Brain pericyte (primary cell): ENCODE data around the gene ADAMTS3.

Experiments
- DNase-seq: peaks from one replicate; pipeline ENCODE4 v3.0.0-alpha.2; 2012; ENCODE audit warnings: low read depth, low spot score

ADAMTS3 gene

DNA sequence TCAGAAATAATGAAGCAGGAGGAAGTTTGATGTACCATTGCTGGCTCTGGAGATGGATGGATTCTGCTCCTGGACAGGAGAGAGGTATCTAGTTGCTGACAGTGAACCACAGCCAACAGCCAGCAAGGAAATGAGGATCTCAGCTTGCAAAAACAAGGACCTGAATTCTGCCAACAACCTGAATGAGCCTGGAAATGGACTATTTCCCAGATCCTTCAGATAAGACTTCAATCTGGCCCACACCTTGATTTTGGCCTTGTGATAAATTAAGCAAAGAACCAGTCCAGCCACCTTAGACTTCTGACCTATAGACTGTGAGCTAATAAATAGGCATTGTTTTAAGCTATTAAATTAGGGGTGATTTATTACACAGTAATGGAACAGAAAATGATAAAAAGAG lies 220.3 kb downstream of the ADAMTS3 start:
- DNase-seq = no peak

DNA sequence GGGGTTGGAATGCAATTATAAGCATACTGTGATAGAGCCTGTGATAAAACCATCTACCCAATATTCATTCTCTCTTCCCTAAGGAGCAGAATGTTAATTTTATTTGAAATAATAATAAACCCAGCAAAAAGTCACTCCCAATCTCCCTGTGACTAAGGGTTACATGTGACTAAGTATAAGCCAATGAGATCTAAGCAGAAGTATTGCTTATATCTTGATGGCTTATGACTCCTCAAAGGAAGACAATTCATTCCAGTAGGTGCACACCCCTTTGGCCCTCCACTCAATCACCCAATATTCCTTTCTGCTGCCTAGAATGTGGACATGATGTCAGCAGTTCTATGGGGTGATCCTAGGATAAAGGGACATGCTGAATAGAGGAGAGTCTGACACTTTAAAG lies 224.6 kb downstream of the ADAMTS3 start:
- no peak for DNase-seq

DNA sequence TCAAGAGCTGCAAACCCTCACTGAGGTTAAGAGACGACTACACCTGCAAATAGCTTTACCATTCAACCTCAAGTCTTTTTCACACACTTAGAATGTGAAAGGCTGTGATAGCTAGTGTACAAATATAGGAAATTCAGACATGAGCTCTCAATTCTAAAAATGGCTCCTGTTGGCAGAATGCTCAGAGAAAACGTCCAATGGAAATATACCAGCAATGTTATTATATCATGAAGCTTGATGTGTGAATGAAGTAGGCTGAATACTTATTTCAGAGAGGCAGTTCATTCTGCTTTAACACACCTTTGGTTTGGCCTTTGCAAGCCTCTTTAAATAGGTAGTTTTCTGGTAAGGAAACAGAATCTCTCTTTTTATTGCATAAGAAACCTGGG lies 227.6 kb downstream of the ADAMTS3 start:
- DNase-seq = no peak

DNA sequence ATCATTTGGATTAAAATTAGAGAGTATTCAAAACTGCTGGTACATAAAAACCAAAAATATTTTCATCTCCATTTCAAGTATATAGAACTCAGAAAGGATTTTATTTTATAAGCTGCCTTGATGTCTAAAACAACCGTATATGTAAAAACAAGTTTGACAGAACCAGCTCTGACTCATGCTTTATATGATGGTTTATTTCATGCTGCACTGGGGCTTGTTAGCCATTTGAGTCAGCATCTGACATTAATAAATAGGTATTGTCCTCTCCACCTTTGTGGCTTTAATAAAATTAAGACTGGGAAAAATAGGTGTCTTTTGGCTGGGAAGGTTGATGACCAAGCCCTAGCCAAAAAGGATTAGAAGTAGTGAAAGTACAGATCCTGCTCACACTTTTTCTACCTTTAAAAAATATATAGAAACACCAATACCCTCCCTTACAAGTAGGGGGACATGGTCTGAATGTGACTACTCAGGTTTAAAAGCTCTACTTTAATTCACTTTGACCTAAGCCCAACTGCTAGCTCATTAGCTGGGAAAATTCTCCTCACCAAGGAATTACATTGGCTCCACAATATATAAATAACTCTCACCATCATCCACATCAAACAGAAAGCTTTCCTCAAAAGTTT lies 228.1 kb downstream of the ADAMTS3 start:
- no peak for DNase-seq

DNA sequence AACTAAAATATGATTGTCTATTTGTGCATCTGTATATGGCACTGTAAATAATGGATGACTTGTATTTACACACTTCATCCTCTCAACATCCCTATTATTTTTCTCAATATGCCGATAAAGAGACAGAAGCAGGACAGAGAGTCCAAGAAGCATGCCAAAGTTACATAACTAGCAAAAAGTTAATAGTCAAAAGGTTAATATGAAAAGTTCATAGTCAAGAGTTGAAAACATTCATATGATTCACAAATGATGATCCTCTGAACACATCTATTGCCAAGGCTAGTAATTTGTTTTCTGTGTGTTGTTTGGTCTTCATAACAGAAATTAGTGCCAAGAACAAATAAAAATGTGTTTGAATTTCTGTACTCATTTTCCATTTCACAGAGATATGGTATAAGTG lies 231.0 kb downstream of the ADAMTS3 start:
- DNase-seq = no peak

DNA sequence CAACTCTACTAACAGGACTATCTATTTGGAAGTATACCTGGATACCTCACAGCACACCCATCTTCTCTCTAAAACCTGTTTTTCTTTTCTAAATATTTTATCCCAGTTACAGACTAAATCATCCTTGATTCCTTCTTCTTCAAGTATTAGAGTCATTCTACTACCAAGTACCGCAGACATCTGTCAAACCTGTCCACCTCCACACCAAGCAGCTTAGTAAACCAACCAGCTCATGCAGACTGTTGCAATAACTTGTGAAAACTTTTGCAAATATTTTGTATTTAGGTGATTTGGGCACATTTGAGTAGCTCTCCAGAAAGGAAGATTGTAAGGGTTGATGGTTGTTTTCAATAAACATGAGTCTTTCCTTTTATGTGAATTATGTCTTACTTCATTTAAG lies 238.6 kb downstream of the ADAMTS3 start:
- DNase-seq = no peak

DNA sequence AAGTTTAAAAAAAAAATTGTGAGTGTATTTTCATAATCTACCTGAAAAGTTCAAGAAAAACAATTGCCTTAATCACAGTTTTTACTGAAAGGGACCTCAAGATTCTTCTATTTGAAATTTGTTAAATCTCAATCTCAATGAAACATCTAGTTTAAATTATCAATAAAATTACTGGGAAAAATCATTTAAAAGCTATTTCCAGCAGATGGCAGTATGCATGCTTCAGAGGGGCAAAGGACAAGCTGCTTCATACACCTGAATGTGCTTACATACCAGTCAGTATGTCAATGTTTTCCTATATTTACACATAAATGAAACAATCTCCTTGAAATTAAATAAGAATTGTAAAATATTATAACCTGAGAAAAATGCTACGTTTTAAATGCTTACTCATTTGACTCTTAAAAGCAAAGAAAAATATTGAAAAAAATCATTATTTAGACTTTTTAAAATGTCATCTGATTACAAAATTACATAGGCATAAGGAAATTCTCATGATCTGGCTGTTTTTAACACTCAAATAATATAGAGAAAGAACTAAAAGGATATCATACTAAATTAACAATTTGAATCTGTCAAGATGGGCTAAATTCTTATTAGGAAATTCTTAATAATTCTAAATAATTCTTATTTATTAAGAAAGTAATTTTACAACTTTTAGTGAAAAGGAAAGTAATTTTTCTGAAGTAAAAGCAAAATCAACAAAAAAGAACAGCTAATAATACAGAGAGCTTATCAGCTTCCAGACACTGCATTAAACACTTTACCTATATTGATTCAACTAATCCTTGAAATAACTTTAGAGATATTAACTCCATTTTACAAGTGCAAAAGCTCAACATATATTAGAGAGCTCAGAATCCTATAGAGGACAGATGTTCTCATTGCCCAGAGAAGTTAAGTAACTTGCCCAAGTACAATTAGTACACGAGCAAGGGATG lies 242.1 kb downstream of the ADAMTS3 start:
- no peak for DNase-seq

DNA sequence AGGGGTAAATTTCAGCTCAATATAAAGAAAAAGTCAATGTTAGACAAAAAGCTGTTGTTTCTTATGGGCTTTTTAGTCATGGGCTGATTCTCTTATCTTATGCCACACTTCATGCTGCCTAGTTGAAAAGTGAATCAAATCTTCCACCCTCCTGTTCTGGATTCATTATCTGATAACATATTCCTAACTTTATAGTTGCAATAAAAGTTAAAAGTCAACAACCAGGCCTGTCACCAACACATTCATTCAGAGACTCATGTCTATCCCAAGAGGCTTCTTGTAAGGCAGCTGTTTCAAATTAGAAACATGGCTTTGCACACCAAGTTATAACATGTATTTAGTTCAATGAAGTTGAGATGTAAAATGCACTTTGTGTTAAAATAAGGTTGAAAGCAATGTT lies 243.8 kb downstream of the ADAMTS3 start:
- DNase-seq = no peak

DNA sequence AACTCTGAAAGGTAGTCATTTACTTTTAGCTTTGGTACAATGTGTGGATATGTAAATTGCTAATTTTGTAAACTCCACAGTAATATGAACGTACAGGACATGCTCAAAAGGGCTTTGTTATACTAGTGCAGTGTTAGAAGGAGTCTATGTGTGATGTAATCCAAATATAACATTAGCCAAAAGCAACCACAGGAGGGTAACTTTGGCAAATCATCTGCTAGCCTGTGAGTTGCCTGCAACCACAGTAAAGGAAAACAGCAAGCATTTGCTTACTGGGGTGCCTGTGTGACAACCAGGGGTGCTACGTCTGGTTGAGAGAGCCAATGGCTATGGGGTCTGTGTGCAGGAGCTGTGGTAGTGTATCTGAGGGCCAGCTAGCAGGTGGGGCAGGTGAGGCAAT lies 245.8 kb downstream of the ADAMTS3 start:
- DNase-seq = no peak

DNA sequence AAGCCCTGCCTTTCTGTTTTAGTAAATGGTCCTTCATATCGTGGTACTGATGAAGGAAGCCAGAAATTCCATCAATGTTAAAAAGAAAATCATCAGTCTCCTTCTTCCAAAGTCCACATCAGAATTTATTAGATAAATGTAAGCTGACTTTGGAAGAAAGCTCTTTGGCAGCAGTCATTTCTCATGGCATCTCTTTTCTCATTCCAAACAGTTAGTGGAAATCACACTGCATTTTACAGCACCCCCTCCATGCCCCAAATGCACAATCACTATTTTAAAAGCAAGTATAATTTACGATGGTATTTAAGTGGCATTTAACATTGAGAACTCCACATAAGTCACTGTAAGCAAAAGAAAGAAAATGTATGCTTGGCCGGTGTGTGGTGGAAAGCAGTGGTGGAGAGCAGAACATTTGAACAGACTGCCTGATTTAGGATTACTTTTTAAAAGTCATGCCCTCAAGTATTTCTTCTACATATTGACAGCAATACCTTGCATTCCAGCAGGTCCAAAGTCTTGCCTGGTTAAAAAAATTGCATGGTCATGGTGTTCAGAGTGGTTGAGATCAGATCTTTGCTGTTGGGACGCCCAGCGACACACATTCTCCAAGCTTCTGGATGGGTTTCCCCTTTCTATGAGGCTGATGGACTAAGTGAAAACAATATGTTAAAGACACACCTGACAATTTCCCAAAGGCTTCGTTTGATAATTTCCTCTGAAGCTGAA lies 248.6 kb downstream of the ADAMTS3 start:
- no peak for DNase-seq

DNA sequence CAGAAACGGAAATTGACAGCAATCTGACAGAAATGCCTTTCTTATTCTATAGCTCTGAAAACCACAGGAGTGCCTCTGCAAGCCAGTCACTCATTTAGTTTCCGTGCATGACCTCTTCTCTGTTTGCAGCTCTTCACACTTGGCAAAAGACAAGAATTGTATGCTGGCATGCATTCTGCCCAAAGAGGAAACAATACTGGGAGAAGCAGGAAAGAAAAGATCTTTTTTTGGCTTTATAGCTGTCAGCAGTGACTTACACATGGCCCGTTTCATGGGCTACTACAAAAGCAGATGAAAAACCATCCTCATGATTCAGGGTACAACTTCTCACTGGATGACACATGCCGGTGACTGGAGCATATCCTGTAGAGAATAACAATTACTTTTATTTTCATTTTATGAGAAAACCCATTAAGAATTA lies 249.4 kb downstream of the ADAMTS3 start:
- DNase-seq = no peak

DNA sequence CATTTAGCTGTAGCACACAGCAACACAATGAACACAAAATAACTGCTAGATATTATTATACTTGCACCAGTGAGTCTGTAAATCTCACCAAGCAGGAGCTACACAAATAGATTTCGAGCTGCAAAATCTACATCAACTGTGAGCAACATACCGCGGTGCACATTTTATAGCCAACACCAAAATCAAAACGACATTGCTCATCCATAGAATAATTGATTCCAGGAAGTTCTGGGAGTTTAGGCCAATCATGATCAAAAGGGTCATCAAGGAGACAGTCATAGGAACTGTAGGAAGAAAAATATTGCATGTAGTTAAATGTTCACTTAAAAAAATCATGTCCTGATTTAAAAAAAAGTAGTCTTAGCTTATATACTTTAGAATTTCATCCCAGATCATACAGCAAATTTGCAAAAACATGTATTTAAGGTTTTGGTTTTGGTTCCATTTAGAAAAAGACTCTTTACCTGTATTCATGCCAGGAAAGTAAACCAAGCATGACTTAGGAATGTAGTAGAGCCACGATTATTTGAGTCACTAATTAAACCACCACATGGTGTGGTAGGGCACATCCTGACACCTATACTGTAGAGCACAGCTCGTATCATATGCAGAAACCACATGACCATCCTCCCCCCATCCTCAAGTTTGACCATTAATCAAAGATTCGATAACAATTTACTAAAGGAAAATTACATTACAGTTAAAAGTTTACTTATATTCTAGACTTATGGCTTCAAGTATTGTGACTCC lies 250.4 kb downstream of the ADAMTS3 start:
- DNase-seq = no peak

DNA sequence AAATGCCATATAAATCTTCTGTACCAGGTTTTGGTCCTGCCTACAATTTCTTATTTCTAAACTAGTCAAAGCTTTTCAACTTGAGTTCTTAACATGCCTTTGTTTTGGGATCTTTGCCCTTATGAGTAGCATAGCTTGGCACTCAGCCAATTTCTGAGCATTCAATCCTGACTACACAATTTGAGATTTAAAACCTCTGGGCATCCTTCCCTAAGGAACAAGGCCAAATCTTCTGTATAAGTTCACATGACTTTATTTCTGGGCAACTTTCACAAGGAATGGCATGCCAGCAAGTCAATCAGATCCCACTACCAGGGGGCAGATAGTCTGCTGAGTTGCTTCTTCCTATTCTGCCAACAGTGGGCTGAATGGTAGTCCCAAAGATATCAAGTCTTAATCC lies 254.2 kb downstream of the ADAMTS3 start:
- no peak for DNase-seq

DNA sequence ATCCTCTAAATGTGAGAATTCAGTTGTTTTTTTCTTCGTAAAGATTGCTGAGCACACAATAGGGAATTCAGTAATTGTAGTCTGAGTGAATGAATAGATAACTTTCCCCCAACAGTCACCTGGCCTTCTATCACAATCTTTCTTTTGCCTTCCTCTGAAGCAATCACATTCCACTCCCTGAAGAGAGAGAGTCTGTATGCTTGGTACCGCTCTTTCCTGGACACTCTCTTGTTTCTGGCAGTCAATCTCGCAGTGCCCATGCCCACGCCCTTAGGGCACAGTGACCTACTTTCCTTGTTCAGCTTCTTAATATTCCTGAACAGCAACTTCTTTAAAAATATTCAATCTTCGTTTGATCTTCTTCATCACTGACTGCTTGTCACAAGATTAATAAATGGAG lies 255.9 kb downstream of the ADAMTS3 start:
- DNase-seq = no peak

DNA sequence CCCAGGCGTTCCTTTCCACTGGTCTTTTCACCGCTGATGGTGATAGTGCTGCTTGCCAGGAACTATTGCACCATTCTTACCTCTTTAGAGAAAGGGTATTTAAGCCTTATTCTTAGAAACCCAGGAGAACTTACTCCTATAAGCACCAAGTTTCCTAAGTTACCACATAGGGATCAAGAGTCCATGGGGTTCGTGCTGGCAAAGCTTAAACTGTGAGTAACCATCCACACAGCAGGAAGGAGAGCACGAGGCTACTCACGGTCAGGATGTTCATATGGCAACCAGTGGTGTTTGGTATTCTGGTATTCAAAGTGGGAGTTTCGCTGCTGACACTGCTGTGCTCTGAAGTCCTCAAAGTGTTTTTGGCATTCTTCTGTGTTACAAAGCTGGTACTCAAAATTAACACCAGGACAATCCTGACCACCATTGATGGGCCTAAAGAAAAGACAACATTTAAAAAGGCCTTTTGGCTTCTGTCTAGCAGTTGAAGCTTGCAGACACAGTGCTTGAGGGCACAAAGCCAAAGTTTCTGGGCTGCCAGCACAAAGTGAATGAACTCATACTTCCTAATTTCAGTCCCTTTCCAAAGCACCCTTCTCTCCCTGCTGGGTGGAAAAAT lies 256.9 kb downstream of the ADAMTS3 start:
- DNase-seq = peak; percentile 91

DNA sequence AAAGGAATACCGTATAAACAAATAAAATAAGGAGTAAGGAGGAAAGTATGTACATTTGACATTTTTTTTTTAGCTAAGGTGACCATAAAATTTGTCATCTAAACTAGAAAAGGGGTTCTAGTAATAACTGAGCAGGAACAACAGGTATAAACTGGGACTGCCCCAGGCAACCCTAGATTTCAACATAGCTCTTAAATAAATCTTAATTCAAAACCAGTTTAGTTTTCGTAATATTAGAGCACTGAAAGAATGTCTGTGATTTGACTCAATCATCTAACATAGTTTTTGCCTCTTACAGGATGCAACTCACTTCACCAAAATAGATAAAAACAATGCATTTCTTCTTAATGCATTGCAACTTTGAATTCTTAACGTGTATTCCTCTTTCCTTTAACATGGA lies 257.7 kb downstream of the ADAMTS3 start:
- no peak for DNase-seq

DNA sequence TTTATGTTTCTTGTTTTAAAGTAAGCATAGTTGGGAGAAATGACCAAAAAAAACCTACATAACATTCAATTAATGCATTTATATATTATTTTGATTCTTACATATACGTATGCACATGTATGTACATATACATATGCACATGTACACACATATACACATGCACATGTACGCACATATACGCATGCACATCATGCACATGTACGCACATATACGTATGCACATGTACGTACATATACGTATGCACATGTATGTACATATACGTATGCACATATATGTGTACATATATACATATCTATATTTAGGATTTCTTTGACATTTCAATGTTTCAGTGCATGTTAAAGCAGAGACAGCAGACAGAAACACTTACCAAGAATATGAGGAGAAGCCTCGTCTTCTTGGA lies 263.4 kb downstream of the ADAMTS3 start:
- DNase-seq = no peak

DNA sequence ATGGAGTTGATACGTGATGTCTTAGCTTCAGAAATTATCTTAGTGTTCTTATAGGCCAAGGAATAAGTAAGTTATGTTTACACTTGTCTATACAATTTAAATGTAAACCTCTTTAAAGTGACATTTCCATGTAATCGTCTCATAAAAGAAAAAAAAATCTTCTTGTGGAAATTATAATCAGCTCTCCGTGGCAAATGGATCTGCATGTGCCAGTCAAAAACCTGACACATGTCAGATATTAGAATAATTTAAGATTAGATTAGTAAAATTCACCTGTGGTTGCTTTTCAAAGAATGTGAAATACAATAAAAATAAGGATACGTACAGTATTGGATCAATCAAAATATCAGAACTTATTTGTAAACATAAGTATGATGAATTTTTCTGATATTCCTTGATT lies 263.9 kb downstream of the ADAMTS3 start:
- DNase-seq = no peak

DNA sequence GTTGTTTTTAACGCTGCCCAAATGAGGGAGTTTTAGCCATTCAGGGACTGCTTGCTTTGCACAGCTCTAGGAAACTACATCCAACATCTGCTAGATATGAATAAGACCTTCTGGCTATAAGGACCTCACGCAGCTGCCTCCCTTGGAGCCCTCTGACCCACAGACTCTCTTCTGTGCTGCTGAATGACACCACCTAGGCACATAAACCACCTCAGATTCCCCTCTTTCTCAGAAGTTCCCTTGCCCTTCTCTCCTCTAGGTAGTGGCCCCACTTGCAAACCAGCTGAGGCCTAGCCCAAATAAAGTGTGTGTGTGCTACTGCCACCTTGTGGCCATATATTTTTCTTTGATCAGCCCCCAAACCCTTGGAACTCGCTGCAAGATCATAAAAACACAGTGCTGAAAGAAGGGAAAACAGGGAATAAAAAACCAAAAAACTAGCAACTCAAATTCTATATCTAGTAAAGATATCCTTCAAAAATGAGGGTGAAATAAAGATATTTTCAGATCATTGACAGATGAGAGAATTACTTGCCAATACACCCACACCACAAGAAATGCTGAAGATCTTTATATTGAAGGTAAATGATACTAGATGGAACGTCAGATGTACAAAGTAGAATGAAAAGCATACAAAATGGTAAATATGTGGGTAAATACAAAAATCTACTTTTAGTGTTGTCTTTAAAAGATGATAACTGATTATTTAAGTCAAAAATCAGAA lies 265.9 kb downstream of the ADAMTS3 start:
- no peak for DNase-seq

DNA sequence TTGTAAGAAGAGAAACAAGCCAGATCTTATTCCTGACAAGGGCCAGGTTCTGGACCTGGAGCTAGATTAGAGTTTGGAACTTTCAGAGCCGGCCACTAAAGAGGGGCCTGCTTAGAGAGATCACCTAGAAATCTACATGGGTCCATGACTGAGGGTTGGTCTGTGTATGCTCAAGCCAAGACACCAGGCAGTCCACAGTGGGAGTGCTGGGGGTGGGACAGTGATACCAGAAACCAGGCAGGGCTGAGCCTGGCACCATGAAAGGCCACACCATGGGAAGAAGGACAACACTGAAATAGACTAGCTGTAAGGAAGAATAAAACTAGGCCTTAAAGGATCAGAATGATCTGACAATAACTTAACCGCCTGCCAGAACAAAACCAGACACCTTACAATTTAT lies 267.3 kb downstream of the ADAMTS3 start:
- DNase-seq = no peak

DNA sequence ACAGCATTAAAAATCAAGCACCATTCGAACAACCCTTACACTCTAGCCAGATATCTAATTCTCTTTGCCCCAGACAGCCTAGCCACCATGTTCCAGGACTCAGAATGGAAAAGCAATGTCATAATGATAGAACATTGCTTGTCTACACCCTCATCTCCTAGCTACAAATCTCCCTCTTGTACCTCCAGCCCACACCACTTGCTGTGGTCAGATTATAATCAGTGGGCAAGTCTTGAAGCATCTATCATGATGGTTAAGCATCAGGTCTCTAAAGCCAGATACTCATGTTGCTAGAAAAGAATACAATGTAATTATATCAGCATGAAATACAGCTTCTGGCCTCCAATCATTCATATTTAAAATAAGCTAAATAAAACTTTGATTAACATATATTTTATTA lies 268.9 kb downstream of the ADAMTS3 start:
- DNase-seq = no peak
